ENCODE measurements around the gene GRIN3A. TPM values are rescaled to one million over a fixed set of nuclear protein-coding genes. Genes with fewer than 3 reads are reported as not detected.

The GRIN3A gene
- total RNA-seq, 1 donor: not detected

DNA sequence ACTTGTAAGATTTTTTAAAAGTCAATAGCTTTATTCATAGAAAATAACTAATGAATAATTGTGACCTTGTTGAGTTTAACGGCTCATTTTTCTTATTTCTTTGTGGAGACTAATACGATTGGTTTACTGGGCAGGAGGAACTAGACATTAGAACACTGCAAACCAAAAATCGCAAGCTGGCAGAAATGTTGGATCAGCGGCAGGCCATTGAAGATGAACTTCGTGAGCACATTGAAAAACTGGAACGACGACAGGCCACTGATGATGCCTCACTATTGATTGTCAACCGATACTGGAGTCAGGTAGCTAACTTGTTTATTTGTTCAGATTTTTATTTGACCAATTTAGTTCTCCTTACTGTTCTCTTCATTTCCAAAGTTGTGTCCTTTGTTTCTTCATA, 198.4 kb downstream of the GRIN3A start:
- TF ChIP-seq CTCF (IDR thresholded peaks at IDR 0.05; ENCODE audit: insufficient read depth, low read depth, low read length): no peak
- DNase-seq (ENCODE audit: low read depth): no peak
- no peak overlapping the region for H3K4me3 ChIP-seq (ENCODE audit: low read depth, low read length)

DNA sequence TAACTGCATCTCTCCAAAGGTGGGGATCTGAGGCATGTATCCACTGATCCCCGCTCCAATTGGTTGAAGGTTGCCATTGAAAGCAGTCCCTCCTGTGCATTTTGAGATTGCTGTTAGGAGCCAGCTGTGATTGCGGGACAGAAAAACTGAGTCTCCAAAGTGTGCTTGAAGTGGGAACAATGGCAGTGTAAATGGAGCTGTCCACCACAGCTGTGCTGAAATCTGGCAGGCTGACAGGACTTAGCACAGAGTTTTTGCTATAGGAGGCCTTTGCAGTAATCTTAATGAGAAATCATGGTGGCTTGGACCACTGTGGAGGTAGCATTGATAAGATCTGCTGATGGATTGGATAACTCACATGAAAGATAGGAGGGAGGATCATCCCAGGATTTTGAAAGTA, 201.5 kb downstream of the GRIN3A start:
- TF ChIP-seq CTCF (IDR thresholded peaks at IDR 0.05; ENCODE audit: insufficient read depth, low read depth, low read length): no peak
- DNase-seq (ENCODE audit: low read depth): peak; percentile 49
- H3K4me3 ChIP-seq (ENCODE audit: low read depth, low read length): no peak overlapping the region

GRCh38 chr9:101536351-101536750, 202.1 kb downstream of the GRIN3A start:
- DNase-seq (ENCODE audit: low read depth): peak; percentile 15
- TF ChIP-seq CTCF (IDR thresholded peaks at IDR 0.05; ENCODE audit: insufficient read depth, low read depth, low read length): no peak
- H3K4me3 ChIP-seq (ENCODE audit: low read depth, low read length): no peak overlapping the region

GRCh38 chr9:101533334-101534204, 204.9 kb downstream of the GRIN3A start, which contains the start of gene RNF20:
Gene RNF20 (plus strand): TSS chr9:101533853. CDS start chr9:101535424, 1,571 bp downstream.
- peak; percentile 99 for DNase-seq (ENCODE audit: low read depth)
- peak within 1 kb of the TSS; percentile 86 for H3K4me3 ChIP-seq (ENCODE audit: low read depth, low read length)
- TF ChIP-seq CTCF (IDR thresholded peaks at IDR 0.05; ENCODE audit: insufficient read depth, low read depth, low read length): no peak

DNA sequence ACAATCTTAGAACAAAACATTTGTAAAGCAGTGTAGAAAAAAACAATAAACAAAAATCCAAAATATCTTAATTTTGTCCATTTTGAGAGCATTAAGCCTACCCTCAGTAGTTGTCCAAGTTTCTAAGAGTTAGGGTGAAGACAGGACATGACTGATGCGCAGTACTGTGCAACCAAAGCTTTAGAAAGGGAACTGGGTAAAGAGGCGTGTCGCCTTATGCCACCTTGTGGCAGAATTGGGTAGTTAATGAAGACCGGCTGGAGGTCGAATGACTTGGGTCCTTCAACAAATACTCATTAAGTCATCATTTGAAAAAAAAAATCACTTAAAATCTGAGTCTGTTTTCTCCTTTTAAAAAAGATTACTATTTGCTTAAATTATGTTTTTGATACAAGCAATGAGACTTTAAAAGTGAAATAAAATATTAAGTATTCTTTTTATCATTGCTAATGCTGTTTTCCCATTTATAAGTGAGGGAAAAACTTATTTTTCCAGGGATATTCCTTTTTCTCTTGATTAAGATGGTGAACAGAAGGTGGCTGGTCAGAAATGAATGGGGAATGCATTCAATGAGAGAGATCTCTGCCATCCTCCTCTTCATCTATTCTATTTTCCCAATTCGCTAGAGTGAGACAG, 208.3 kb downstream of the GRIN3A start:
- TF ChIP-seq CTCF (IDR thresholded peaks at IDR 0.05; ENCODE audit: insufficient read depth, low read depth, low read length): peak; percentile 79
- no peak overlapping the region for H3K4me3 ChIP-seq (ENCODE audit: low read depth, low read length)
- peak; percentile 80 for DNase-seq (ENCODE audit: low read depth)

GRCh38 chr9:101528015-101528414, 210.4 kb downstream of the GRIN3A start:
- no peak for TF ChIP-seq CTCF (IDR thresholded peaks at IDR 0.05; ENCODE audit: insufficient read depth, low read depth, low read length)
- DNase-seq (ENCODE audit: low read depth): no peak
- H3K4me3 ChIP-seq (ENCODE audit: low read depth, low read length): no peak overlapping the region

All from fibroblast of villous mesenchyme (primary cell).